Measurements from ENCODE around the gene KIF16B.

DNA sequence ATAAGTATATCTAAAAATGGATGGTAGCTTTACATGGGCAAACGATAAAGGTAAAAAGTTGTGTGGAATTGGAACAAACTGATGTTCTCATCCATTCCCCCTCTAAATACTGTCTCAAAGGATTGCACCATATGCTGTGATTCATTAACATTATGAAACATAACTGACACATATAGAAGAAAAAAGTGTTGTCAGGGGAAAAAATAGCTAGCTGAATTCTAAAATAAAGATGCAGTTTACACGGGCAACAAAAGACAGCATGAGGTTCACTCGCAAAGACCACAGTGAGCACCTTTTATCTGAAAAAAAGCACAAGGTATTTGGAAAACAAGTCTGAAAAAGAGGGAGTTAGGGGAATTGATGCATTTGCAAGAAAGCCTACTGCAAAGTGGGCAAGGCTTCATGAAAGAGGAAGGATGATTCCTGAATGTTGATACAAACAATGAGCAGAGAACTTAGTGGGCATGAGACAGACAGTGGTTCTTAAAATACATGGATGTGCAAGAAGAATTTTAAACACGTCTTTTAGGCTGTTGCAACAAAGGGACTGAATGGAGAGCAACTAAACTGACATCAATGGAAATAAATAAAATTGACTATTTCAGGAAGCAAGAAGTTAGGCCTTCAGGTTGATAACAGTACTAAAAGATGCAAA lies 280.9 kb downstream of the KIF16B start:
- TF ChIP-seq, protein P1, sequence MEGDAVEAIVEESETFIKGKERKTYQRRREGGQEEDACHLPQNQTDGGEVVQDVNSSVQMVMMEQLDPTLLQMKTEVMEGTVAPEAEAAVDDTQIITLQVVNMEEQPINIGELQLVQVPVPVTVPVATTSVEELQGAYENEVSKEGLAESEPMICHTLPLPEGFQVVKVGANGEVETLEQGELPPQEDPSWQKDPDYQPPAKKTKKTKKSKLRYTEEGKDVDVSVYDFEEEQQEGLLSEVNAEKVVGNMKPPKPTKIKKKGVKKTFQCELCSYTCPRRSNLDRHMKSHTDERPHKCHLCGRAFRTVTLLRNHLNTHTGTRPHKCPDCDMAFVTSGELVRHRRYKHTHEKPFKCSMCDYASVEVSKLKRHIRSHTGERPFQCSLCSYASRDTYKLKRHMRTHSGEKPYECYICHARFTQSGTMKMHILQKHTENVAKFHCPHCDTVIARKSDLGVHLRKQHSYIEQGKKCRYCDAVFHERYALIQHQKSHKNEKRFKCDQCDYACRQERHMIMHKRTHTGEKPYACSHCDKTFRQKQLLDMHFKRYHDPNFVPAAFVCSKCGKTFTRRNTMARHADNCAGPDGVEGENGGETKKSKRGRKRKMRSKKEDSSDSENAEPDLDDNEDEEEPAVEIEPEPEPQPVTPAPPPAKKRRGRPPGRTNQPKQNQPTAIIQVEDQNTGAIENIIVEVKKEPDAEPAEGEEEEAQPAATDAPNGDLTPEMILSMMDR (IDR thresholded peaks at IDR 0.05; ENCODE audit: low read depth, low read length): no peak
- no peak for TF ChIP-seq EZH2phosphoT487 (IDR thresholded peaks at IDR 0.05; ENCODE audit: low read depth)
